H1 (cell line): ENCODE data around the gene MS4A6A. TPM values are rescaled to one million over a fixed set of nuclear protein-coding genes. Genes with fewer than 3 reads are reported as not detected.

ENCODE experiments used
- CTCF ChIA-PET: fragments of 300-600 bp; sonication (Branson Sonifier 250); formaldehyde crosslinking; loops from one replicate; lab custom pipeline; 2021; ENCODE audit not compliant: partially characterized antibody; lab: Charles Lee
- POLR2A ChIA-PET: fragments of 300-600 bp; sonication (Branson Sonifier 250); formaldehyde crosslinking; loops from one replicate; lab custom pipeline; 2021; ENCODE audit warnings: inconsistent platforms; ENCODE audit not compliant: partially characterized antibody; lab: Charles Lee
- DNase-seq, 2 experiments: peaks; one replicate each; pipeline versions ENCODE4 v3.0.0 to v3.0.0-alpha.2; 2010 to 2022; ENCODE audit warnings: low spot score in 2 of 2, low read depth in 1 of 2, mixed read lengths in 1 of 2
- FAIRE-seq: peaks from 2 replicates; lab custom pipeline; 2011; peaks lifted over from hg19 to GRCh38; lab: Jason Lieb, UNC
- H2AFZ ChIP-seq: 2 replicates; pipeline ENCODE4 v1.8.1; 2012; ENCODE audit warnings: low read length, inconsistent platforms
- H2AK5ac ChIP-seq: 2 replicates; pipeline ENCODE4 v1.6.1; 2013; ENCODE audit warnings: low read depth, low read length
- H2BK120ac ChIP-seq: replicated peaks from 2 replicates; pipeline ENCODE3; 2013; ENCODE audit warnings: low read depth, low read length, inconsistent platforms
- H2BK12ac ChIP-seq: 2 replicates; pipeline ENCODE4 v1.6.1; 2013; ENCODE audit warnings: low read depth, low read length
- H2BK15ac ChIP-seq: 2 replicates; pipeline ENCODE4 v1.6.1; 2013; ENCODE audit warnings: low read length
- H2BK20ac ChIP-seq: 2 replicates; pipeline ENCODE4 v1.6.1; 2013; ENCODE audit warnings: low read length
- H2BK5ac ChIP-seq: 2 replicates; pipeline ENCODE4 v1.6.1; 2013; ENCODE audit warnings: low read depth, low read length
- H3K14ac ChIP-seq: 2 replicates; pipeline ENCODE4 v1.6.1; 2013; ENCODE audit warnings: inconsistent platforms; ENCODE audit not compliant: insufficient read length
- H3K18ac ChIP-seq: 2 replicates; pipeline ENCODE4 v1.6.1; 2013; ENCODE audit warnings: low read length; ENCODE audit errors: extremely low read depth
- H3K23ac ChIP-seq: 2 replicates; pipeline ENCODE4 v1.6.1; 2013; ENCODE audit warnings: inconsistent platforms; ENCODE audit not compliant: insufficient read length
- H3K23me2 ChIP-seq: 2 replicates; pipeline ENCODE4 v1.6.1; 2013; ENCODE audit warnings: low read depth, low read length
- H3K27ac ChIP-seq: 2 replicates; pipeline ENCODE4 v1.6.1; 2011; ENCODE audit warnings: low read depth, low read length, inconsistent platforms
- H3K27me3 ChIP-seq, 4 experiments: replicated peaks in 1 of 4; 1 replicate in 1 of 4; 2 replicates in 3 of 4; pipeline versions ENCODE4 v1.6.1 to v1.8.1; 2011 to 2013; ENCODE audit warnings: low read length in 3 of 4, mild to moderate bottlenecking in 3 of 4, inconsistent platforms in 2 of 4, mixed read lengths in 2 of 4, moderate library complexity in 1 of 4; ENCODE audit not compliant: control insufficient read depth in 3 of 4, insufficient read depth in 3 of 4; ENCODE audit errors: extremely low read depth in 1 of 4
- H3K36me3 ChIP-seq, 4 experiments: 2 replicates each; pipeline versions ENCODE4 v1.6.1 to v1.8.1; 2011 to 2013; ENCODE audit warnings: mild to moderate bottlenecking in 4 of 4, low read length in 3 of 4, moderate library complexity in 2 of 4, control low read depth in 1 of 4, inconsistent platforms in 1 of 4; ENCODE audit not compliant: insufficient read depth in 4 of 4, control insufficient read depth in 2 of 4
- H3K4ac ChIP-seq: replicated peaks from 2 replicates; pipeline ENCODE3; 2013; ENCODE audit warnings: low read length, low read depth, mixed read lengths, inconsistent platforms; ENCODE audit not compliant: insufficient read length
- H3K4me1 ChIP-seq, 4 experiments: replicated peaks in 1 of 4; 1 replicate in 1 of 4; 2 replicates in 3 of 4; pipeline versions ENCODE4 v1.6.1 to v1.8.1; 2011 to 2013; ENCODE audit warnings: low read length in 3 of 4, inconsistent platforms in 2 of 4, mixed read lengths in 1 of 4; ENCODE audit not compliant: insufficient read depth in 4 of 4, control insufficient read depth in 3 of 4
- H3K4me2 ChIP-seq, 2 experiments: 2 replicates each; pipeline versions ENCODE4 v1.6.1 to v1.8.1; 2011 to 2013; ENCODE audit warnings: low read depth in 2 of 2, low read length in 2 of 2, control low read depth in 1 of 2, inconsistent platforms in 1 of 2, mild to moderate bottlenecking in 1 of 2; ENCODE audit not compliant: insufficient read depth in 1 of 2
- H3K4me3 ChIP-seq, 4 experiments: fragments of 200-600, 300-600 bp in 1 of 4; sonication (generic), shearing (Covaris generic), sonication (Bioruptor Twin) in 1 of 4; 2 replicates each; pipeline versions ENCODE4 v1.5.1 to v1.8.1; 2011 to 2016; ENCODE audit warnings: low read length in 4 of 4, low read depth in 3 of 4, control low read depth in 2 of 4, inconsistent platforms in 2 of 4, mild to moderate bottlenecking in 2 of 4, mixed read lengths in 1 of 4, moderate library complexity in 1 of 4; ENCODE audit not compliant: insufficient read depth in 2 of 4; ENCODE audit errors: extremely low read depth in 1 of 4
- H3K56ac ChIP-seq: replicated peaks from 2 replicates; pipeline ENCODE3; 2013; ENCODE audit warnings: low read depth, mild to moderate bottlenecking, mixed read lengths, low read length, inconsistent platforms; ENCODE audit not compliant: insufficient read length
- H3K79me1 ChIP-seq: 2 replicates; pipeline ENCODE4 v1.6.1; 2013; ENCODE audit warnings: low read depth, low read length, control low read depth
- H3K79me2 ChIP-seq, 2 experiments: 2 replicates each; pipeline versions ENCODE4 v1.6.1 to v1.8.1; 2012 to 2013; ENCODE audit warnings: low read length in 2 of 2, mild to moderate bottlenecking in 2 of 2, inconsistent platforms in 1 of 2; ENCODE audit not compliant: insufficient read depth in 2 of 2, control insufficient read depth in 1 of 2
- H3K9ac ChIP-seq, 4 experiments: replicated peaks in 1 of 4; 1 replicate in 1 of 4; 2 replicates in 3 of 4; pipeline versions ENCODE4 v1.6.1 to v1.8.1; 2011 to 2013; ENCODE audit warnings: low read depth in 3 of 4, low read length in 3 of 4, control low read depth in 2 of 4, mild to moderate bottlenecking in 2 of 4, moderate library complexity in 2 of 4, inconsistent platforms in 1 of 4; ENCODE audit errors: extremely low read depth in 1 of 4
- H3K9me3 ChIP-seq, 2 experiments: 2 replicates each; pipeline versions ENCODE4 v1.6.1 to v1.8.1; 2012 to 2013; ENCODE audit warnings: mild to moderate bottlenecking in 2 of 2, moderate library complexity in 2 of 2, control low read depth in 1 of 2, inconsistent platforms in 1 of 2, low read depth in 1 of 2, low read length in 1 of 2, mixed read lengths in 1 of 2; ENCODE audit not compliant: insufficient read depth in 2 of 2
- H4K20me1 ChIP-seq, 2 experiments: replicated peaks in 1 of 2; 2 replicates each; pipeline versions ENCODE3 to v1.8.1; 2011 to 2013; ENCODE audit warnings: inconsistent platforms in 2 of 2, low read length in 2 of 2, mild to moderate bottlenecking in 1 of 2; ENCODE audit not compliant: insufficient read depth in 2 of 2, control insufficient read depth in 1 of 2
- H4K5ac ChIP-seq: 2 replicates; pipeline ENCODE4 v1.6.1; 2013; ENCODE audit warnings: low read length, low read depth, mixed read lengths, inconsistent platforms; ENCODE audit not compliant: insufficient read length
- H4K8ac ChIP-seq: 2 replicates; pipeline ENCODE4 v1.8.0; 2013; ENCODE audit warnings: mild to moderate bottlenecking, moderate library complexity, low read length, inconsistent platforms; ENCODE audit not compliant: insufficient read depth; ENCODE audit errors: extremely low read depth
- H4K91ac ChIP-seq: replicated peaks from 2 replicates; pipeline ENCODE3; 2013; ENCODE audit warnings: low read length, mixed read lengths, inconsistent platforms; ENCODE audit not compliant: insufficient read length
- BCL11A ChIP-seq, 2 experiments: IDR thresholded peaks; one replicate each; pipeline ENCODE4 v1.6.1; 2011; ENCODE audit warnings: low read depth in 2 of 2, low read length in 2 of 2, mild to moderate bottlenecking in 2 of 2
- CHD2 ChIP-seq: IDR thresholded peaks from 2 replicates; pipeline ENCODE4 v1.6.1; 2012; ENCODE audit warnings: low read length, improper control_type of control experiment
- EP300 ChIP-seq, 2 experiments: IDR thresholded peaks; 1 replicate in 1 of 2; 2 replicates in 1 of 2; pipeline ENCODE4 v1.6.1; 2011 to 2012; ENCODE audit warnings: low read depth in 2 of 2, low read length in 2 of 2, mild to moderate bottlenecking in 2 of 2, borderline replicate concordance in 1 of 2, inconsistent platforms in 1 of 2, moderate library complexity in 1 of 2
- FOSL1 ChIP-seq: IDR thresholded peaks from 2 replicates; pipeline ENCODE4 v1.6.1; 2011; ENCODE audit warnings: mild to moderate bottlenecking, low read depth, low read length, moderate library complexity; ENCODE audit not compliant: insufficient read depth
- HDAC2 ChIP-seq, 2 experiments: fragments of 300-600 bp in 1 of 2; sonication (generic) in 1 of 2; IDR thresholded peaks; 2 replicates each; pipeline ENCODE4 v1.6.1; 2011 to 2012; ENCODE audit warnings: low read depth in 2 of 2, low read length in 2 of 2, mild to moderate bottlenecking in 2 of 2, moderate library complexity in 2 of 2, borderline replicate concordance in 1 of 2, inconsistent platforms in 1 of 2
- KDM4A ChIP-seq: IDR thresholded peaks from one replicate; pipeline ENCODE4 v1.7.1; 2012; ENCODE audit warnings: low read depth, mild to moderate bottlenecking, moderate library complexity, low read length, inconsistent platforms; ENCODE audit not compliant: severe bottlenecking
- POLR2A ChIP-seq, 2 experiments: IDR thresholded peaks; 1 replicate in 1 of 2; 2 replicates in 1 of 2; pipeline ENCODE4 v1.6.1; 2011; ENCODE audit warnings: low read depth in 2 of 2, low read length in 2 of 2, mild to moderate bottlenecking in 2 of 2; ENCODE audit errors: control extremely low read depth in 1 of 2
- SP1 ChIP-seq: IDR thresholded peaks from 2 replicates; pipeline ENCODE4 v1.6.1; 2011; ENCODE audit warnings: low read depth, low read length
- SP4 ChIP-seq: IDR thresholded peaks from 2 replicates; pipeline ENCODE4 v1.6.1; 2012; ENCODE audit warnings: low read length, inconsistent platforms
- TAF1 ChIP-seq: IDR thresholded peaks from 2 replicates; pipeline ENCODE4 v1.6.1; 2011; ENCODE audit warnings: mild to moderate bottlenecking, low read depth, low read length
- TCF12 ChIP-seq: IDR thresholded peaks from 2 replicates; pipeline ENCODE4 v1.6.1; 2011; ENCODE audit warnings: low read depth, mild to moderate bottlenecking, low read length
- TEAD4 ChIP-seq: IDR thresholded peaks from 2 replicates; pipeline ENCODE4 v1.6.1; 2012; ENCODE audit warnings: low read depth, low read length, inconsistent platforms, mixed read lengths
- WGBS, 2 experiments: shearing (Covaris generic) in 1 of 2; methylation state at CpG; one replicate each; pipeline versions ENCODE4 v1.1.6 to v1.1.7; 2013 to 2015; ENCODE audit warnings: low lambda C conversion rate in 2 of 2, mixed read lengths in 2 of 2, inconsistent platforms in 1 of 2, low coverage in 1 of 2, missing lambda C conversion rate in 1 of 2; ENCODE audit not compliant: insufficient replicate concordance in 2 of 2, insufficient coverage in 1 of 2, insufficient read length in 1 of 2; ENCODE audit errors: extremely low coverage in 1 of 2, missing lambda C conversion rate in 1 of 2; 5-methylcytosine and 5-hydroxymethylcytosine counted together
- polyA plus RNA-seq, 7 experiments: library from polyadenylated mRNA; depleted of rRNA in 3 of 7; stranded (reverse) in 5 of 7; unstranded in 2 of 7; fragments of >200 nt in 5 of 7; fragments of 200-250 nt in 2 of 7; gene quantifications; 1 replicate in 5 of 7; 2 replicates in 1 of 7; 4 replicates in 1 of 7; pipeline versions ENCODE4 v1.2.1 to v1.2.3, GENCODE V29; 2011 to 2013; ENCODE audit warnings: missing spikeins in 2 of 7, mixed read lengths in 2 of 7
- total RNA-seq: library from RNA; stranded (reverse); fragmentation: NEBNext Ultra II Directional; extraction: Animal tissue kit (Norgen Biotek cat#: 25700); gene quantifications from 2 replicates; pipeline ENCODE4 v1.2.1, GENCODE V29; 2021

The MS4A6A gene
- total and polyA plus RNA-seq, 2 of the 8 experiments (the other 6 are each of a cell fraction or from before 2014, with no cell fraction given) = not detected

- FAIRE-seq = no peak
Observed at GRCh38 chr11:60230681-60231080, 47.8 kb upstream of the MS4A6A start.

More at GRCh38 chr11:60230681-60231080, 47.8 kb upstream of the MS4A6A start:
- Histone ChIP-seq H3K56ac (no peak overlapping the region), H3K14ac (no peak overlapping the region), H4K20me1 (no peaks in the 10 kb centered on the region), H3K23me2 (no peaks in the 10 kb centered on the region), H3K4me1 (no peaks in the 10 kb centered on the region), H3K4me2 (no peak overlapping the region), H3K18ac (no peak overlapping the region), H3K79me1 (no peaks in the 10 kb centered on the region), H2BK12ac (no peak overlapping the region), H3K27me3 (no peaks in the 10 kb centered on the region), H3K27ac (no peak overlapping the region), H2AK5ac (no peak overlapping the region), H3K4ac (no peak overlapping the region), H3K79me2 (no peaks in the 10 kb centered on the region), H3K4me3 (no peak overlapping the region), H3K23ac (no peak overlapping the region), H2BK20ac (no peak overlapping the region), H2BK5ac (no peak overlapping the region), H3K36me3 (no peaks in the 10 kb centered on the region), H3K9me3 (no peaks in the 10 kb centered on the region), H3K9ac (no peak overlapping the region), H2AFZ (no peak overlapping the region), H4K91ac (no peak overlapping the region), H2BK15ac (no peak overlapping the region), H2BK120ac (no peak overlapping the region), H4K8ac (no peak overlapping the region), H4K5ac (no peak overlapping the region)
- ChIA-PET POLR2A (no interaction called here), CTCF (interaction anchor here (0.6 to 0.7 kb wide), 3 partner anchors 15 to 415 kb away, joined by 3 to 4 read pairs (median 3); no protein-coding TSS in a partner anchor)
- TF ChIP-seq TEAD4 (no peak), KDM4A (no peak), CHD2 (no peak), FOSL1 (no peak), SP1 (no peak), TCF12 (no peak), EP300 (IDR thresholded peaks at IDR 0.05; ENCODE audit: borderline replicate concordance in 1 of 2, low read depth in 2 of 2, low read length in 2 of 2) (no peak), BCL11A (IDR thresholded peaks at IDR 0.05; ENCODE audit: low read depth in 2 of 2, low read length in 2 of 2) (no peak), HDAC2 (IDR thresholded peaks at IDR 0.05; ENCODE audit: borderline replicate concordance in 1 of 2, low read depth in 2 of 2, low read length in 2 of 2) (no peak), SP4 (no peak), POLR2A (IDR thresholded peaks at IDR 0.05; ENCODE audit: control extremely low read depth in 1 of 2, low read depth in 2 of 2, low read length in 2 of 2) (no peak), TAF1 (no peak)
- DNase-seq = no peak
- 78% methylated on average over 1 of the region's 1 CpG; no CpG with 5 or more reads in 1 of the 2 experiments for WGBS, 2 experiments
